GF-D8 (cell line): Measurements from ENCODE around the gene NR1I3.
A peak's percentile ranks its signal among the peaks of the same experiment; 100 is the strongest.
"Not testable (repeated sequence)": the region's sequence is repeated elsewhere in the genome, so short reads cannot be mapped to it uniquely, and the experiment has no call there.

Experiments used
- DNase-seq: peaks from one replicate; lab custom pipeline; 2025; lab: John Stamatoyannopoulos, UW

The NR1I3 gene

DNA sequence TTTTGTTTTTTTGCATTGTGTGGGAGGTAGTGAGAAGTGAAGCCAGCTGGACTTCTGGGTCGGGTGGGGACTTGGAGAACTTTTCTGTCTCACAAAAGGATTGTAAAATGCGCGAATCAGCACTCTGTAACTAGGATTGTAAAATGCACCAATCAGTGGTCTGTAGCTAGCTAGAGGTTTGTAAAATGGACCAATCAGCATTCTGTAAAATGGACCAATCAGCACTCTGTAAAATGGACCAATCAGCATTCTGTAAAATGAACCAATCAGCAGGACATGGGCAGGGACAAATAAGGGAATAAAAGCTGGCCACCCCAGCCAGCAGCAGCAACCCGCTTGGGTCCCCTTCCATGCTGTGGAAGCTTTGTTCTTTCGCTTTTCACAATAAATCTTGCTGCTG is 12.1 kb upstream of the NR1I3 start:
- DNase-seq: not testable (repeated sequence)

DNA sequence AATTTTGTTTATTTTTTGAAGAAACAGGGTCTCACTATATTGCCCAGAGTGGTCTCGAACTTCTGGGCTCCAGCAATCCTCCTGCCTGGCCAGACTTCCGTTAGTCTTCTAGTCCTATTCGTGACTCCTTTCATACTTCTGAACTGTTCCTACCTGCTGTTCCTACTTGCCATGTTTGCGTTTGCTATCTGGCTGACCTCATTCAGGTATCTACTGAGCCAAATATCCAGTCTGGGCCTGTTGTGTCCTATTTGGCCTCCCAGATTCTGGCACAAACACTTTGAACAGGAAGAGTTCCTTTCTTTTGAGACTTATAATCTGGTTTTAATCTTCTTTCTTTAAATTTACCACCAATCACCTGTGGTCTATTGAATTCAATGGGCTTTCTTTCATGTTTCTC is 6.9 kb upstream of the NR1I3 start:
- no peak for DNase-seq

DNA sequence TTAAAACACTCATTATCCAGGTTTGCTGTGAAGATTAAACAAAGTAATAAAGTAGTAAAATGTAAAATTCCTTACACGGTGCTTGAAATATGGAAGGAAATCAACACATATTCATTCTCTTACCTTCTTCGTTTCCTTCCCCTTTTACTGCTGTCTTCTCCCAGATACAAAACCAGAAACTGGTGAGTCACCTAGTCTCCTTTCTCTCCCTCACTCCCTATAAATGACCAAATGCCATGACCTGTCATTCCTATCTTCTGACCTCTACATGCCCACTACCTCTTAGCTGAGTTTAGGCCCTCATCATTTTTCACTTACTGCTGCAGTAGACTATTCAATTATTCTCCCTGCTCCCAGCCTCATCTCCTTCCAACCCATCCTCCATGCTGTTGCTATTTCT is 4.3 kb upstream of the NR1I3 start:
- no peak for DNase-seq

DNA sequence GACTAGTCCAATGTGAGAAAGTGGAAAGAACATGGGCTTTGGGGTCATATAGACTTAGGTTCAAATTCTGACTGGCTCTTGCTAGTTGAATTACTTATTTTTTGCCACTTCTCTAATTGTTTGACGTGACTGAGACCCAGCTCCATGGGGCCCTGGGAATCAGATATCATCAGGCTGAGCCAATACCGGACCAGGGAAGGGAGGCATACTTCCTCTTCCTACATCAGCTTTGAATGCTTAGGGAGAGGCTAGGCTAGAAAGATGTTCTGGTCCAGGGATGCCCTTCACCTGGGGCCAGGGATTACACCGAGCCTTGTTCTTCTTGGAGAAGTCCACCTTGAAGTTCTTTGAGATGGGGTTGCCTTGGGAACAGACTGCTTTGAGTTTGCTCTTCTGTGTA is 3.7 kb upstream of the NR1I3 start:
- DNase-seq: no peak

DNA sequence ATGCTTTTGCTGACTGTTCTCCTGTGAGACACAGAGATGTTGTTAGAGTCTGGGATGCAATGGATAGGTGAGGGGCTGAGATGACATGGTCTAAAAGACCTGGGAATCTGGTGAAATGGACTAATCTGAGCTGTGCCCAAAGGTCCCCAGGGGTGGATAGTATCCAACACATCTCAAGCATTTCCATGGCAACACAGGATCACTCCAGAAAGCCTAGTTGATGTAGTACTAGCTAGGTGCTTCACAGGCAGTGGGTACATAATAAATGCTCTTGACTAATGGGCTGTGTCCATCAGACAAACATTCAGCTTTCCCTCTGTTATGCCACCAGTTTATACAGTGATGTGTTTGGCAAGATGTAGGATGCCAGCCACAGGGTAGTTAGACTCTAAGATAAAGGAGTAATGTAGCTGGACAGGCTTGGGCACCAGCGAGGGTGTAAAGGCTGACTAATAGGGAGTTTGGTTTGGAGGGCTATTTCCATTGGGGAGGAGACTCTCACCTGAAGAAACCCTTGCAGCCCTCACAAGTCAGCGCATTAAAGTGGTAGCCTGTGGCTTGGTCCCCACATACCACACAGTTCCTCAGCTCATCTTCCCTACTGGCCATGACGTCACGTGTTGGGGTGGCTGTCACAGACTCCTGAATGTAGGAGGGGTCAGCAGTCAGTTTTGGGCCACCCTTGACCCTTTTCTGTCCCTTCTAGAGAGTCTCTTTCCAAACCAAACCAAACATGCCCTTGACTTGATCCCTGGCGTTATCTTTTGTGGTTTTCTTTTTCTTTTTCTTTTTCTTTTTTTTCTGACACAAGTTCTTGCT is 1.8 kb downstream of the NR1I3 start:
- no peak for DNase-seq

DNA sequence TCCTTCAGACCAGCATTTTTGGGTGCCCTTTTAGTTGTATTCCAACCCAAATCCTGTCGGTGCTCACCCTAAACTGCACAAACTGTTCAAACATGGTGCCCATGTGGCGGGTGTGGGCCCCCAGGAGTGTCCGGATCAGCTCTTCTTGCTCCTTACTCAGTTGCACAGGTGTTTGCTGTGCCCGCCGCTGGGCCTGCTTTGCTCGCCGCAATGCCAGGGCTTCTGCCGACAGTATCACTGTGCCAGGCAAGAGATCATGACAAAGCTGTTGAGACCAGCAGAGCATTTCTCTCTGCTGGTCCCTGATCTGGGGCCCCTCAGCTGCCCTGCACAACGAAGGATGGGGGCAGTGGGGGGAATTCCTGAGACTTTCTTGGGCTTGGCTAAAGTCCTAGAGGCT is 4.9 kb downstream of the NR1I3 start:
- no peak for DNase-seq

DNA sequence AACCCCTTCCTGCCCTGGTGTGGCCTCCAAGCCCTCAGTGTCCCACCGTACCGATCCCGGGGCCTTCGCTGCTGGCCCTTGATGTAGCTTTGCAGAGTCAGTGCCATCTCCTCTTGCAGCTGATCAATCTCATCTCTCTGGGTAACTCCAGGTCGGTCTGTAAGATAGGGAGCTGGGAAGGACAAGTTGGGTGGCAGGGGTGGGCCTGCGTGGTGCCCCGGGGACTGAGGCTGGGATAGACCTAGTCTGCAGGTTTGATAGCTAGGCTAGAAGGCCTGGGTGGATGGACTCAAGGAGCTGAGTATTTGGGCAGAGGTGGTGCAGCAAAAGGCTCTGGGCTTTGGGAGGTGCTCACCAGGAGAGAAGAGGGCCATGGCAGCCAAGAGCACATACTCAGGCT is 7.2 kb downstream of the NR1I3 start:
- no peak for DNase-seq

DNA sequence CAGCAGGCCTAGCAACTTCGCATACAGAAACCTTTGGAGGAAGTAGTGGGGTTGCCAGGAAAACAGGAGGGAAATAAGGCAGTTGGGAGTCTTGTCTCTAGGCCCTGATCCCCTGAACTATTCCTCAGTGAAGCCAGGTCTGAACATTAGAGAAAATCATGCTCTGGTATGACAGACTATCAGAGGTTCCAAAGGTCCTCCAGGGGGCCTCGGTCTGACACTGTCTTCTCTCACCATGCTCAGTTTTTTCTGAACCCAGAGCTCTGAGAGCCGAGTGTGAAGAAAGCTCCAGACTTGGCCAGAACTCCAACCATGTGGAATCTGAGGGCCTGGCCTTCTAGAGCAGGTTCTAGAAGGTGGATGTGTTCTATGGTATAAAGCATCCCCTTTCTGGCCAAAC is 8.1 kb downstream of the NR1I3 start:
- no peak for DNase-seq

DNA sequence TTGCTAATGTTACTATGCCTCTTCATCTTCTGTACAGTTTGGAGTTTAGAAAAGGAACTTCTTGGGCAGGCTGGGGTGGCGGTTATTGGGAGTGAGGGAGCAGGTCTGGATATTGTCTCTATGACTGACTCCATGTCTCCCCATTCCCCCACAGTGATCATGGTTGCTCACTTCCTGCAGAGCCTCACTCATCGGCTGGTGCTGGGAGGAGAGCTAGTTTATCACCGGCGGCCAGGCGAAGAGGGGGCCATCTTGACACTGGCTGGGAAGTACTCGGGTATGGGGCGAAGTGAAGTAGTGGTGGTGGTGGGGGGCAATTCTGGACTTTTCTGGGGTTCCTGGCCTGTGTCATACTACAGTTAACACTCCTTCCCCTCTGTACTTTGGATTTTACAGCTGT is 10.0 kb downstream of the NR1I3 start:
- no peak for DNase-seq

DNA sequence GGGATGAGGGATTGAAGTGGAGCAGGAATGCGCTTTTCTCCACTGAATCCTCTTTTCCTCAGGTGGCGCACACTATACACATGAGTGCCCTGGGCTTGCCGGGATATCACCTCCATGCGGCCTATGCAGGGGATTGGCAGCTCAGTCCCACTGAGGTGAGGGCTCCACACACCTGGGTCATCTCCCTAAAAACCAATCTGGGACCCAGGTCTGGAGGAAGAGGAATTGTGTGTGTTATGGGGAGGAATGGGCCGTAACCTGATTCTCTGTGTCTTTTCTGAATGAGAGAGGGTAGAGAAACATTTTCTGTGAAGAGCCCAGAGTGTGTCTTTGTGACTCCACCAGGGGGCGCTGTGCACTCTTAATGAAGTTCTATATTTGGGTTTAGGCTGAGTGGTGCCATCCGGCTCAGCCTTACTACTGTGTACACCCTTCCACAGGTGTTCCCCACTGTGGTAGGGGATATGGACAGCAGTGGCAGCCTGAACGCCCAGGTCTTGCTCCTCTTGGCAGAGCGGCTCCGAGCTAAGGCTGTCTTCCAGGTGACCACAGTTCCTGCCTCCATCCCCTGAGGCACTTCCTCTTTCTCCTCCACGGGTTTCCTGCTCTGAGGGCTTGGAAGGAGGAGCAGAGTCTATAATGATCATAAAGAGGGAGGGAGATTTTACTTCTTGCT is 10.7 kb downstream of the NR1I3 start:
- peak; percentile 74 for DNase-seq

DNA sequence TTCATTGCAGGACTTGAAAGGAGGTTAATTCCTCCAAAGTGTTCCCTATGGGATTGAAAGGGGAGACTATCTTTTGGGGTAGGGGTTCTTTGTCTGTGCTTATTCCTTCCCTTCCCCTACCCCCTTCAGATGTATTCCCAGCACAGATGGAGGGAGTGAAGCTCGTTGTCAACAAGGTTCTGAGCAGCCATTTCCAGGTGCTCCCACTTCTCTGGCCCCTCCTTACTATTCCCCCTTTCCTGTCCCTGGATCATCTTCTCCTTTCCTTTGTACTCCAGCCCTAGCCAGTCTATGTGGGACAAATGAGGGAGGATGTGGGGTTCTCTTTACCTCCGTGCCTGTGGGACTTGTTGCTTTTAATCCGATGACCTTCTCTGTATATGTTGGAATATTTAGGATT is 11.2 kb downstream of the NR1I3 start:
- DNase-seq: no peak

DNA sequence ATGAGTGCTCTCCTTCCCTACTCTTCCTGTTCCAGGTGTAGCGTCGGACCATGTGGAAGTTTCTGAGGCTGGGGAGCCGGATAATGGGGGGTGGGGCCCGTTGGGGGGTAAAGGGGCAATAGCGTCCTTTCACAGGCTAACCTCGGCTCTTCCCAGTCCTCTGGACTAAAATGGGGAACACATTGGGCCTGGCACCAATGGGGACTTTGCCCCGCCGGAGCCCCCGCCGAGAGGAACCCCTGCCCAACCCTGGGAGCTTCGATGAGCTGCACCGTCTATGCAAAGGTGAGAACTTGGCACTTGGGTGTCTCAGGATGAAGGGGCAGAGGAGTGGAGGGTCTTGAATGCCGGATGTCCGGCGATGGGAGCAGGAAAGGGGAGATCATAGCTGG is 11.7 kb downstream of the NR1I3 start:
- no peak for DNase-seq

DNA sequence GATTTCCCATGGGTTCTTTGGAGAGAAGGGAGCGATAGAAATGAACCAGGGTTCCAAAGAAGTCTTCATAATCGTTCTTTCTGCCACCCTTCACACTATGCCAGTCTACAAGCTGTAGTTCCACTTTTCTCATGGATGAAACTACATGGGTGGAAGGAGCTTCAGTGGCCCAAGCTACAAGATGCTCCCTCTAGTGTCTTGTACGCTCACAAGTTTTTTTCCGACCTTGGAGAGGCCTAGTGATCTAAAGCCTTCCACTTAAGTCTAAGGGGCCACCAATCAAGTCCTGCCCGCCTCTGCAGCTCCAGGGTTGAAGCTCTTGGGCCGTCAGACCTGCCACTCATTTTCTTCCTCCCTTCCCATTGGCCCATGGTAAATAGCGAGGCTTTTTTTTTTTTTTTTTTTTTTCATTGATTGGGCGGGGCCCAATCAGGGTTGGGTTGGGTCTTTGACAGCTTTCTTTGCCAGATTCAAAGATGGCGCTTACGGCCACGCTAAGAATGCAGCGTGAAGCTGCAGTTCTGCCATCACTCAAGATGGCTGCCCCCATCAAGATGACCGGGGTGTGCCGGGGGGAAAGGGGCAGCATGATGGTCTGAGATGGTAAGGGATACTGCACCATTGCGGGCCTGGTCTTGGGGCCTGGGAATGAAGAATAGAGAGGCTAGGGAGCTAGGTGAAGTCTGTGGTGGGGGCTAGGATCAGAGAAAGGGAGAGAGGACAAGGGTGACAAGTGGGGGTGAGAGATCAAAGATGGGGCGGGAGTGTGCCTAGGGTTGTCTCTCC is 12.3 kb downstream of the NR1I3 start, which contains the start of gene TOMM40L:
Gene TOMM40L (plus strand): TSS at position 527 of the 786 bp plus-strand sequence. CDS start 430 bp downstream, outside the sequence.
- peak; percentile 99 for DNase-seq

DNA sequence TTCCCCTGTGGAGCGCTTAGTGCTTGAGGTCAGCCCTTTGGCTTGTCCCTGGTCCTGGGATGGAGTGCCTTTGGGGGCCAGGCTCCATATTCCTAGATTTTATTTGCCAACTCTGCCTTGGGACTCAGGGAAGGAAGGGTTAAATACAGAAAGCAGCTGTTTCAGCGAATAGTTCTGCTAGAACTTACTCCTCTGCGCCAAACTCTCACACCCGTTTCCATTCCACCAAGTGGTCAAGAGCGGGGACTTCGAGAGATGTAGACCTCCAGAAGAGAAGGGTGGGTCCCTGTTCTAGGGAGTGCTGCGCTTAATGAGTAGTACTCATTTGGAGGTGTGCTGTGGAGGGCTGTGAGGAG is 12.8 kb downstream of the NR1I3 start:
- DNase-seq: no peak

DNA sequence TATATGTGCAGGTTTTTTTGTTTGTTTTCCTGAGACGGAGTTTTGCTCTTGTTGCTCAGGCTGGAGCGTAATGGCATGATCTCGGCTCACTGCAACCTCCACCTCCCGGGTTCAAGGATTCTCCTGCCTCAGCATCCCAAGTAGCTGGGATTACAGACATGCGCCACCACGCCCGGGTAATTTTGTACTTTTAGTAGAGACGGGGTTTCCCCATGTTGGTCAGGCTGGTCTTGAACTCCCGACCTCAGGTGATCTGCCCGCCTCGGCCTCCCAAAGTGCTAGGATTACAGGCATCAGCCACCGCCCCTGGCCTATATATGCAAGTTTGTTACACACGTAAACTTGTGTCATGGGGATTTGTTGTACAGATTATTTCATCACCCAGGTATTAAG is 13.3 kb downstream of the NR1I3 start:
- not testable (repeated sequence) for DNase-seq

DNA sequence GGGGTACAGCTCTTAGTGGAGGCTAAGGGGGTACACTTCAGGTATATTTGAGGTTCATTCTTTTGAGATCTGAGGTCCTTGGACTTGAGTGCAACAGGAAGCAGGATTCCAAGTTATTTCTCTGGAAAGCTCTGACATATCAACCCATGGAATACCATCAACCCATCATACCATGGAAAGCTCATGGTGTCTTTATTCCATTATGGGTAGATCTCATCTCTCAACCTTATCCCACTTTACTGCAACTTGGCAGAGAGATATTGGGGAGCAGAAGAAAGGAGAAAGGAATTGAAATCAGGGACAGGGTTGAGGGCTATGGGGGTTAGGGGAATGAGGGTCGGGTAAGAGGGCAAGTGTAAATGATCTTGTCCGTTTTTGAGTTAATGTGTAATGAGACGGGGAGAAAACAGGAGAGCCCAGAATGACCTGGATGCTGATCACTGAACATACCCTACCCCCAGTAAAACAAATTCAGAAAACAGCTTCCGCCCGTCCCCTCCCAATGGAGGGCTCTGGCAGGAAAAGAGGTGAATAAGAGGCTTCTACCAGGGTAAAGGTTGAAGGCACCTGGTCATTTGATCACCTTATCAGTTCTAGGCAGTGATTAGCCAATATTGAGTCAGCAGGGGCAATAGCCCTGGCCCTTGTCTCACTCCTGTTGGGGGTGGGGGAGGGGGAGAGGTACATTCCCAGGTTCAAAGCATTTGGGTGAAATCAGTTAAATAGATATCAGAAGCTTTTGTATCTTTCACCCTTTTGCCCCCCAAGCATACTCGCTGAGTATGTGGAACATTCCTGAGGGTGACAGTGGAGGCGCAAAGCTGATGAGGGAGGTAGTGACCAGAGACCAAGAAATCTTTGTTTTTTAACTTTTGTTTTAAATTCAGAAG is 14.0 kb downstream of the NR1I3 start:
- no peak for DNase-seq

DNA sequence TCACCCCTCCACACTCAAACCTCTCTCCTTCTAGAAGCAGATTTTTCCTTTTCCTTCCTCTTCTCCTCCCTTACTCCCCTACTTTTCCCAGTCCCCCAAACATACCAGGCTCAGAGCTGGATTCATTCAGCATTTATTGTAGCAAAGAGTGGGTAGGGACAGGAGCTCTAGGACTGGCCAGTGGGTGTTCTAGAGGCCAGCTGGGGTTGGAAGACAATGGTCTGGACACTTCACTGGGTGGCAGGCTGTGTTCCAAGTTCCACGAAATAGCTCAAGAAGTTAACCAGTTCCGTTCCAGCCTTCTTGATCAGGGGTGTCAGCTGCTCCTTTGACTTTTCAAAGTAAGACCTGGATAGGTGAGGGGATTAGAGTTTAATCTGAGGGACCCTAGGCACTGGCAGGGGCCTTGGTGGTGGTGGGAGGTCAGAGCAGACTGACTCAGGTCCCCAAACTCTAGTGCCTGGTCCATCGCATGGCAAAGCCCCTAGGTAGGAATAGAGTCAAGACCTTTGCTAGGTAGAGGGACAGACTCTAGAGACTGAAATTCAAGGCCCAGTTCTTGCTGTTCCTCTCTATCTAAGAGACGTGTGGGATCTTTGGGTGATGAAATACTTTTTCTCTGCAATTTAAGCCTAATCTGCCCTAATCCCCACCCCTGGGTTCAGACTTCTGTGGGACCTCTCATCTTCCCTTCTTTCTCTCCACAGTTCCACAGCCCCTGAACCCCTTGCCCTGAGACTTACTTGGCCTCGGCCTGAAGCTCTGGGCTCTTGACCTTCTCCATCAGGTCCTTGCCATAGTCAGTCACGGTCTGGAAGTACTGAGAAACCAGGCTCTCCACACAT is 15.6 kb downstream of the NR1I3 start:
- no peak for DNase-seq

DNA sequence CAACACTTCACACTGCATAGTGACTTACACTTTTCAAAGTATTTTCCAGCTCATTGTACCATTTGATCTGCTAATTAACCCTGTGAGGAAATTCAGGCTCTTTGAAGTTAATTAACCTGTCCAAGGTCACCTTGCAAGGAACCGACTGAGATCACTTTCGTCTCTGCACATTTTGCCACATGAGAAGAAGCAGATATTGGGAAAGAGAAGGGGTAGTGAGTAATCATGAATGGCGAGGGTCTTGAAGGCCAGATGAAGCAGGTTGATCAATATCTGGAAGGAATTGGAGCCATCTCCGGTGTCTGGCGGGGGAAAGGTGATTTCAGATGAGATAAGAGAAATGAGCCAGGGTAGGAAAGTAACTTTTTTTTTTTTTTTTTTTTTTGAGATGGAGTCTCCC is 18.0 kb downstream of the NR1I3 start:
- DNase-seq: no peak

DNA sequence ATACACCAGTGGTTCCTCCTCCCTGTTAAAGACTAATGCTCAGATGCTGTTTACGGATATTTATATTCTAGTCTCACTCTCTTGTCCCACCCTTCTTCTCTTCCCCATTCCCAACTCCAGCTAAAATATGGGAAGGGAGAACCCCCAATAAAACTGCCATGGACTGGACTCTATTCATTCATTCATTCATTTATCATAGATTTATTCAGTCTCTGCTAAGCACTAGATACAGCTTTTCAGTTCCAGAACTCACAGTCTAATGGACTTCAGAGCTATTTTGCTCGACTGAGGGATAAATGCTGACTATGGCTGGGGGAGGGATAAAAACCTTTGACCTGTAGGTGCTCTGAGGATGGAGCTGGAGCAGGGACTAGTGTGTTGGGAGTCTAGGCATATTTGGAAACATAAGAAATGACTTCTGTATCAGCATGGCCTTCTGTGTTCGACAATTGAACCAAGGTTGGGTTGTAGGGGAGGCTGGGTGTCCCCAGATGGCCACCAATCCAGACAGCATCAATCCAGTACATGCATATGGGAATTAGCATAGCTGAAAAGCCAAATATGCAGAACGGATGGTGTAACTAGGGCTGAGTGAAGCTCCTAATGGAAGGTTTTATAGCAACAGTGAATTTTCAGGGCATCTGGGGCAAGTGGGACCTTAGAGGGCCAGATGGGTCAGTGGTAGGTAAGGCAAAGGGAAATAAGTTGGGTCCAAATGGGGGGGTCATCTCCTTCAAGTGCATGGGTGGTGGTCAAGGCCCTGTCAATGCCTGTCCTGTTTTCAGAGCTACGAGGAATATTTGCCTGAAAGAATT is 18.7 kb downstream of the NR1I3 start:
- no peak for DNase-seq
